Measurements from ENCODE around the gene TNFAIP8L3. TPM values are rescaled to one million over a fixed set of nuclear protein-coding genes. Genes with fewer than 3 reads are reported as not detected.

Gene TNFAIP8L3
- total RNA-seq, 1 donor from 2014 or later = 0.31 TPM

DNA sequence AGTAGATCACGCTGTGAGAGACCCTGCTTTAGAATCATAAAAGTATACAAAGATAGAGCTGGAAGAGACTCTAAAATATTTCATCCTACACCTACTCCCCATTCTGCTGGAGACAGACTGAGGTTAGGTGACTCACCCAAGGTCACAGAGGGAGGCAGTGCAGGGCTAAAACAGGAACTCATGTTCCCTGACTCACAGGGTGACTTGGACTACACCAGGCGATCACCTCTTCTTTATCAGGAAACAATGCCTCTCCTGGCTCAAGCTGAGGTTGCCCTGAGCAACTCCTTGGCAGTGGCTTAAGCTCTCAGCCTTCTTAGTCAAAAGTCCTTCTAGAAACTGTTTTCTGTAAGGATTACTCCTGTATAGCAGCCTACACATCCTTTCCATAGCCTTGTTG is 26.4 kb upstream of the TNFAIP8L3 start:
- Mint-ChIP-seq H3K4me1 (no peaks in the 10 kb centered on the region), H3K27ac (no peak overlapping the region), H3K9me3 (peaks cover 23% of the 10 kb centered on the region), H3K27me3 (ENCODE audit: low read depth) (peaks cover 3% of the 10 kb centered on the region), H3K36me3 (peaks cover 3% of the 10 kb centered on the region), H3K4me3 (no peak overlapping the region)
- TF ChIP-seq, protein P1, sequence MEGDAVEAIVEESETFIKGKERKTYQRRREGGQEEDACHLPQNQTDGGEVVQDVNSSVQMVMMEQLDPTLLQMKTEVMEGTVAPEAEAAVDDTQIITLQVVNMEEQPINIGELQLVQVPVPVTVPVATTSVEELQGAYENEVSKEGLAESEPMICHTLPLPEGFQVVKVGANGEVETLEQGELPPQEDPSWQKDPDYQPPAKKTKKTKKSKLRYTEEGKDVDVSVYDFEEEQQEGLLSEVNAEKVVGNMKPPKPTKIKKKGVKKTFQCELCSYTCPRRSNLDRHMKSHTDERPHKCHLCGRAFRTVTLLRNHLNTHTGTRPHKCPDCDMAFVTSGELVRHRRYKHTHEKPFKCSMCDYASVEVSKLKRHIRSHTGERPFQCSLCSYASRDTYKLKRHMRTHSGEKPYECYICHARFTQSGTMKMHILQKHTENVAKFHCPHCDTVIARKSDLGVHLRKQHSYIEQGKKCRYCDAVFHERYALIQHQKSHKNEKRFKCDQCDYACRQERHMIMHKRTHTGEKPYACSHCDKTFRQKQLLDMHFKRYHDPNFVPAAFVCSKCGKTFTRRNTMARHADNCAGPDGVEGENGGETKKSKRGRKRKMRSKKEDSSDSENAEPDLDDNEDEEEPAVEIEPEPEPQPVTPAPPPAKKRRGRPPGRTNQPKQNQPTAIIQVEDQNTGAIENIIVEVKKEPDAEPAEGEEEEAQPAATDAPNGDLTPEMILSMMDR (IDR thresholded peaks at IDR 0.05; ENCODE audit: unreplicated experiment) = no peak
- no peak for DNase-seq (ENCODE audit: low spot score in 2 of 2, unreplicated experiment in 2 of 2)

DNA sequence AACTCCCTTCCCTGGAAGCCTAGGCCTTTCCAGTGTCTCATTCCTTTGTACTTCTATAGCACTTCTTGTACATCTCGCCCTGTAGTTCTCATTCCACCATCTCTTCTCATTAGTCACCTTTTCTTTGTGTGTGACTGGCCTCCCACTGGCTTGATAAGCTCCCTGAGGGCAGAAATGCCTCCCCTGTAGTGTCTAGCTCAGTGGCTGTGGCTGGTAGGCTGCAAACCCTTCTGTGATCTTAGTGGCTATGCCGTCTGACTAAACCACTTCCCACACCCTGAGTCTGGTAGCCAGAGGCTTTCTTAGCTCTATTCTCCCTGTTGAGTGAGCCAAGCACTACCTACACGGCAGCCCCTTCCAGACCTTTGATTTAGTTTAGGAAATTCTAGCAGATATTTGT is 24.4 kb upstream of the TNFAIP8L3 start:
- no peak overlapping the region for H3K27ac Mint-ChIP-seq
- no peaks in the 10 kb centered on the region for H3K4me1 Mint-ChIP-seq
- H3K9me3 Mint-ChIP-seq = peaks cover 16% of the 10 kb centered on the region
- TF ChIP-seq, protein P1 (IDR thresholded peaks at IDR 0.05; ENCODE audit: unreplicated experiment) = no peak
- peaks cover under 1% of the 10 kb centered on the region for H3K27me3 Mint-ChIP-seq (ENCODE audit: low read depth)
- no peak for DNase-seq (ENCODE audit: low spot score in 2 of 2, unreplicated experiment in 2 of 2)
- H3K4me3 Mint-ChIP-seq = no peak overlapping the region
- peaks cover 3% of the 10 kb centered on the region for H3K36me3 Mint-ChIP-seq

DNA sequence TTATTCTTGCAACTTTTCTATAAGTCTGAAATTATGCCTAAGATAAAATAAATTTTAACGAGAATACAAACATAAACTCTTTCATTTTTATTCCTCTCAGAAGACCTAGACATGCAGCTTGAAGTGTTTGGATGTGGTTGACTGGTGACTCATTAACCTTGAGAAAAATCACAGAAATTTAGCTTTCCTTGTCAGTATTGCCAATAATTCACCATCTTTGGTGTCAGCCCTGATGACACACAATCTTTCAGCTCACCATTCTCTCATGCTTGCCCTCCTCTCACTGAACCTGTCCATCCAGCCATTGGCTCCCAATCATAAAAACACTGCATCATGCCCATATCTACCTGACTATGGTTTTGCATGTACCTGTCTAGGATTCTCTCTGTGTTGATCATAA is 22.6 kb upstream of the TNFAIP8L3 start:
- Mint-ChIP-seq H3K27ac (no peak overlapping the region), H3K4me1 (no peaks in the 10 kb centered on the region), H3K4me3 (no peak overlapping the region), H3K36me3 (no peaks in the 10 kb centered on the region), H3K27me3 (ENCODE audit: low read depth) (peaks cover 11% of the 10 kb centered on the region), H3K9me3 (peaks cover 9% of the 10 kb centered on the region)
- no peak for DNase-seq (ENCODE audit: low spot score in 2 of 2, unreplicated experiment in 2 of 2)
- TF ChIP-seq, protein P1 (IDR thresholded peaks at IDR 0.05; ENCODE audit: unreplicated experiment) = no peak

DNA sequence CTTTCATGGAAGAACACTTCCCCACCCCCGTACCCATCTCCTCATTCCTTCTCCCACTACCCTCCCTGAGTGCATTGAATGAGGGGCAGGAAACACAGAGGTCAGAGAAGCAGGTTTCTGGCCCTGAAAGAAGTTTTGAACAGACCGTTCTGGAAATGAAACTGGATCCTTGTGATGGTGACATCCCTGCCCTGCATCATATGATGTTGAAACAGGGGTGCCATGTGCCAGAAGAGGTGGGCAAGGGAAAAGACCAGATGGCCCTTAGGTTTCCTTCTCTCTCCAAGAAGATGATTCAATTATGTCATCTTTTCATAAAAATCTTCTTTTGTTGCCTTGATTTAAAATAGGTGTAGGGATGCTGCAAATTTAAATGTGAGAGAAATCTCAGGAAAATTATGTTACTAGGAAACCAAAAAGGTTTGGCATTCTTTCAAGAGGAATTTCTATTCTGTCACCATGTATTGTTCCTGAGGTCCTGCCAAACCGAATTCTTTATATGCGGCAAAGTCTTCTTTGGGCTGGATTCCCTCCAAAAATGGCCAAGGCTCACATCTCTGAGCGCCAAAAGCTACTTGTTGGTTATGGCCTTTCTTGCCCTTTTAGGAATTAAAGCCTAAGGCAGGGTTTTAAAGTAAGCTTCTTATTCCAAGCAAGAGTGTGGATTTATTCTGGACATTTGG is 19.9 kb upstream of the TNFAIP8L3 start:
- no peak for DNase-seq (ENCODE audit: low spot score in 2 of 2, unreplicated experiment in 2 of 2)
- TF ChIP-seq, protein P1 (IDR thresholded peaks at IDR 0.05; ENCODE audit: unreplicated experiment) = no peak
- H3K4me3 Mint-ChIP-seq = no peak overlapping the region
- no peaks in the 10 kb centered on the region for H3K36me3 Mint-ChIP-seq
- H3K27me3 Mint-ChIP-seq (ENCODE audit: low read depth) = peaks cover 21% of the 10 kb centered on the region
- H3K4me1 Mint-ChIP-seq = no peaks in the 10 kb centered on the region
- no peak overlapping the region for H3K27ac Mint-ChIP-seq
- H3K9me3 Mint-ChIP-seq = peaks cover 4% of the 10 kb centered on the region

DNA sequence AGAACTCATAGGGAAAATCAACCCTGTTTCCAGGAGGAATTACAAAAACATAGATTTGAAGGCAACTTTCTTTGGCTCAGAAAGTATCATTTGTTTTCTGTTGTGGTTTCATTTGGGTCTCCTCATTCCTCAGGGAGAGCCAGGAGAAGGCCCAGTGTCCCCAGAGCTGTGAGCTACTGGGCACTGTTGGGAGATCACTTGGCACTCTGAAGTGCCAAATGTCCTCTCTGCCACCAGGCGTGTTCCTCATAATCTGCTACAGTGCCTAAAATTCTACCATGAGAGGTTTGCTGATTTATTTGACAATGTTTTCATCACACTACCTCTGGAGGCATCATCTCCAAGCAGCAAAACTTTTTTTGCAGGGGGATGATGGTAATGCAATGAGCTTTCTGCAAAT is 17.4 kb upstream of the TNFAIP8L3 start:
- H3K9me3 Mint-ChIP-seq = no peaks in the 10 kb centered on the region
- no peaks in the 10 kb centered on the region for H3K36me3 Mint-ChIP-seq
- no peak overlapping the region for H3K4me3 Mint-ChIP-seq
- peaks cover 30% of the 10 kb centered on the region for H3K27me3 Mint-ChIP-seq (ENCODE audit: low read depth)
- TF ChIP-seq, protein P1 (IDR thresholded peaks at IDR 0.05; ENCODE audit: unreplicated experiment) = no peak
- no peak overlapping the region for H3K27ac Mint-ChIP-seq
- no peak for DNase-seq (ENCODE audit: low spot score in 2 of 2, unreplicated experiment in 2 of 2)
- H3K4me1 Mint-ChIP-seq = no peaks in the 10 kb centered on the region
